Measurements from ENCODE around the gene DISP2. TPM values are rescaled to one million over a fixed set of nuclear protein-coding genes. Genes with fewer than 3 reads are reported as not detected.

The DISP2 gene
- total RNA-seq, 1 donor, result 0.36 TPM

DNA sequence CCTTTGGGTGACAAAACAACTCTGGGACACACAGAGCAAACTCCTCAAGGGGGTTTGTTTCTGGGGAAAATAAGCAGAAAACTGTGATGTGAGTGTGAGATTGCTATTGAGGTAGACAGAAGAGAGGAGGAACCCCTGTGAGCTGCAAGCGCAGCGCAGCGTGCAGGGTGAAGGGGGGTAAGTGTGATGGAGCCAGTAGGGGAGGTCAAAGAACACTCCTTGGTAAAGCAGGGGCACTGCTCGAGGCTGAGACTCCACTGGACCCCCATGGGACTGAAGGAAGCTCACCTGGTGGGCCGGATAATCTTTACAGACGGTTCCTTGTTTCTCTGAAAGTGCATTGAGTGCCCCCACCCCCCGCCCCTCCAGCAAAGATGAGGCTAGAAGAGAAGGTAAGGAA, 27.0 kb upstream of the DISP2 start:
- peaks cover 60% of the 10 kb centered on the region for H3K4me1 ChIP-seq (ENCODE audit: insufficient read depth, low read length)
- H4K20me1 ChIP-seq (ENCODE audit: insufficient read depth, low read length), result no peaks in the 10 kb centered on the region
- DNase-seq (ENCODE audit: insufficient read length, low spot score, missing footprints), result peak; percentile 11
- peaks cover 27% of the 10 kb centered on the region for H3K36me3 ChIP-seq (ENCODE audit: insufficient read depth, low read length)
- H3K9me3 ChIP-seq (ENCODE audit: low read depth, low read length), result no peaks in the 10 kb centered on the region
- H3K4me3 ChIP-seq (ENCODE audit: insufficient read depth, low read length), result no peak overlapping the region
- H3K4me2 ChIP-seq (ENCODE audit: insufficient read depth, low read length), result no peak overlapping the region
- no peak overlapping the region for H3K27ac ChIP-seq (ENCODE audit: low read depth, low read length)
- TF ChIP-seq, protein P1, sequence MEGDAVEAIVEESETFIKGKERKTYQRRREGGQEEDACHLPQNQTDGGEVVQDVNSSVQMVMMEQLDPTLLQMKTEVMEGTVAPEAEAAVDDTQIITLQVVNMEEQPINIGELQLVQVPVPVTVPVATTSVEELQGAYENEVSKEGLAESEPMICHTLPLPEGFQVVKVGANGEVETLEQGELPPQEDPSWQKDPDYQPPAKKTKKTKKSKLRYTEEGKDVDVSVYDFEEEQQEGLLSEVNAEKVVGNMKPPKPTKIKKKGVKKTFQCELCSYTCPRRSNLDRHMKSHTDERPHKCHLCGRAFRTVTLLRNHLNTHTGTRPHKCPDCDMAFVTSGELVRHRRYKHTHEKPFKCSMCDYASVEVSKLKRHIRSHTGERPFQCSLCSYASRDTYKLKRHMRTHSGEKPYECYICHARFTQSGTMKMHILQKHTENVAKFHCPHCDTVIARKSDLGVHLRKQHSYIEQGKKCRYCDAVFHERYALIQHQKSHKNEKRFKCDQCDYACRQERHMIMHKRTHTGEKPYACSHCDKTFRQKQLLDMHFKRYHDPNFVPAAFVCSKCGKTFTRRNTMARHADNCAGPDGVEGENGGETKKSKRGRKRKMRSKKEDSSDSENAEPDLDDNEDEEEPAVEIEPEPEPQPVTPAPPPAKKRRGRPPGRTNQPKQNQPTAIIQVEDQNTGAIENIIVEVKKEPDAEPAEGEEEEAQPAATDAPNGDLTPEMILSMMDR (IDR thresholded peaks at IDR 0.05; ENCODE audit: extremely low read depth, low read depth, low read length), result no peak
- peaks cover 21% of the 10 kb centered on the region for H3K79me2 ChIP-seq (ENCODE audit: insufficient read depth, low read length)
- no peak overlapping the region for H2AFZ ChIP-seq (ENCODE audit: low read length)
- H3K27me3 ChIP-seq (ENCODE audit: insufficient read depth, low read length), result no peaks in the 10 kb centered on the region

DNA sequence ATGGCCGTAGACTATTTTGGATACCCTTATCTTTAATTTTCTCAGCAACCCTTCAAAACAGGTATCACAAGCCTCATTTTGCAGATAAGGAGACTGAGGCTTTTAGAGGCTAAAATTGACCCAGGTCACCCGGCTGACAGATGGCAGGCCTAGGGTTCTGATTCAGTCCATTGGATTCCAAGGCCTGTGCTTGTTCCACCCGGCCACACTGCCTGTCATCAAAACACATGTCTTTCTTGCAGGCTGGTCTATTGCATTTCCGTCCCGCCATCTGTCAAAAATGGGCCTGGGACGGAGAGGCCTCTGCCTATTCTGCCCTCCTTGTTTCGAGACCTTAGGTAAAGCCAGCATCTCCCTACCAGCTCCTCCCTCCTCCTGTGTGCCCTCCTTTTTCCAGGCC, 26.4 kb upstream of the DISP2 start:
- H3K36me3 ChIP-seq (ENCODE audit: insufficient read depth, low read length), result peaks cover 24% of the 10 kb centered on the region

DNA sequence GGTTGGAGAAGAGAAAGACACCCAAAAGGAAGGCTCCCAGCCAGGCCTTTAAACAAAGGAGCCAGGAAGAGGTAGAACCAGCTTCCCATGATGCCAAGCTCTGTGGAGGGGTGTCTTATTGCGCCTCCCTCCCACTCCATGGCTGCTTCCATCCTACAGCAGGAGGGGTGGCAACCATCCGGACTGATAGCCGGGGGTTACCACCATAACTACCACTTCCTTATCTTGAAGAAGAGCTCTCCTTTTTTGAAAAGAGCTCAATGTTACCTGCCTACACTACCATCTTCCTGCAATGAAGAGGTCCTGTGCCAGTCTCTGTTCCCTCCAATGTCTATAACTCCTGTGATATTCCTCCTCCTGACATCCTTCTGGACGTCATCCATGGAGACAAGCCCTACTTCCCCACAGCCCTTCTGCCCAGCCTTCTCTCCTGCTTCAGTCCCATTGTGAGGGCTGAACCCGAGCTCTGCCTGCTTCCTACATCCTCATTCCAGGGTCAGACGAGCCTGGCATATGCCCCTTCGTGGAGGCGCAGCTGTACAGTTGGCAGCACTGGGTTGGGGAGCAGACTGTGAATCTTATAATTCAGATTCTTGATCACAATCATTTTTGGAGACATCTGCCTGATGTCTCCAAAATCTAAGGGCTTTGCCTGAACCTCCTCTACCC, 25.8 kb upstream of the DISP2 start:
- no peak overlapping the region for H2AFZ ChIP-seq (ENCODE audit: low read length)
- no peak for DNase-seq (ENCODE audit: insufficient read length, low spot score, missing footprints)
- no peak overlapping the region for H3K27ac ChIP-seq (ENCODE audit: low read depth, low read length)
- peaks cover 54% of the 10 kb centered on the region for H3K4me1 ChIP-seq (ENCODE audit: insufficient read depth, low read length)
- no peaks in the 10 kb centered on the region for H4K20me1 ChIP-seq (ENCODE audit: insufficient read depth, low read length)
- no peaks in the 10 kb centered on the region for H3K9me3 ChIP-seq (ENCODE audit: low read depth, low read length)
- peaks cover 24% of the 10 kb centered on the region for H3K36me3 ChIP-seq (ENCODE audit: insufficient read depth, low read length)
- TF ChIP-seq, protein P1 (IDR thresholded peaks at IDR 0.05; ENCODE audit: extremely low read depth, low read depth, low read length), result no peak
- H3K4me2 ChIP-seq (ENCODE audit: insufficient read depth, low read length), result no peak overlapping the region
- H3K4me3 ChIP-seq (ENCODE audit: insufficient read depth, low read length), result no peak overlapping the region
- H3K79me2 ChIP-seq (ENCODE audit: insufficient read depth, low read length), result peaks cover 9% of the 10 kb centered on the region
- H3K27me3 ChIP-seq (ENCODE audit: insufficient read depth, low read length), result no peaks in the 10 kb centered on the region

More for the DNA sequence above, 26.4 kb upstream of the DISP2 start:
- TF ChIP-seq, protein P1 (IDR thresholded peaks at IDR 0.05; ENCODE audit: extremely low read depth, low read depth, low read length), result no peak
- H3K4me1 ChIP-seq (ENCODE audit: insufficient read depth, low read length), result peaks cover 59% of the 10 kb centered on the region
- no peaks in the 10 kb centered on the region for H3K27me3 ChIP-seq (ENCODE audit: insufficient read depth, low read length)
- H3K4me3 ChIP-seq (ENCODE audit: insufficient read depth, low read length), result no peak overlapping the region
- no peaks in the 10 kb centered on the region for H4K20me1 ChIP-seq (ENCODE audit: insufficient read depth, low read length)
- no peak overlapping the region for H3K4me2 ChIP-seq (ENCODE audit: insufficient read depth, low read length)
- DNase-seq (ENCODE audit: insufficient read length, low spot score, missing footprints), result no peak
- peaks cover 15% of the 10 kb centered on the region for H3K79me2 ChIP-seq (ENCODE audit: insufficient read depth, low read length)
- no peak overlapping the region for H2AFZ ChIP-seq (ENCODE audit: low read length)
- no peaks in the 10 kb centered on the region for H3K9me3 ChIP-seq (ENCODE audit: low read depth, low read length)
- H3K27ac ChIP-seq (ENCODE audit: low read depth, low read length), result no peak overlapping the region

DNA sequence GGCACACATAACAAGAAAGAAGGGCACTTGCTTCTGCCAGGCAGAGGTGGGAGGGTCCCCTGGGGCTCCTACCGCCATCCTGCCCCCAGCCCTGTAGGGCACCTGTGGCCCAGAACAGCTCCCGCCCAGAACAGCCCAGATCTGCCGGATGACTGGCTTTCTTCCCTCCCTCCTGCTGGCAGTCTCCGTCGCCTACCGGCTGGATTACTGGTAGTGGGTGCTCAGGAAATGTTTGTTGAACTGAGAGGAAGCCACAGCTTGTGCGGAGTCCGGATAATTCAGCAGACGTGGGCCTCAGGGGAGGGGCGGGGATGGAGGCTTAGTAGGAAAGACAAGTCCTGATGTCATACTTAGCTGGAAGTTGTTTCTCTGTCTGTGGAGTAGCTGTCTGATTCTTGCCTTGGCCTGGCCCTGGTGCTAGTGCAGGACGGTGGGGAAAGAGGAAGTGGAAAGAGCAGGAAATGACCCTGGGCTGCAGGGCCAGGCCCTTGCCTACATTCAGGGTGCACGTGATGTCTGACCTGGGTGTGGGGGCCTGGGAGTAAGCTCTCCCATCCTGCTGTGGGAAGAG, 24.0 kb upstream of the DISP2 start:
- Histone ChIP-seq H3K36me3 (ENCODE audit: insufficient read depth, low read length) (peaks cover 15% of the 10 kb centered on the region), H3K4me1 (ENCODE audit: insufficient read depth, low read length) (peaks cover 54% of the 10 kb centered on the region), H3K4me3 (ENCODE audit: insufficient read depth, low read length) (peak overlapping the region; percentile 31), H3K9me3 (ENCODE audit: low read depth, low read length) (no peaks in the 10 kb centered on the region), H3K79me2 (ENCODE audit: insufficient read depth, low read length) (peaks cover 15% of the 10 kb centered on the region), H4K20me1 (ENCODE audit: insufficient read depth, low read length) (no peaks in the 10 kb centered on the region), H2AFZ (ENCODE audit: low read length) (no peak overlapping the region), H3K4me2 (ENCODE audit: insufficient read depth, low read length) (peak overlapping the region; percentile 36), H3K27me3 (ENCODE audit: insufficient read depth, low read length) (no peaks in the 10 kb centered on the region), H3K27ac (ENCODE audit: low read depth, low read length) (peak overlapping the region; percentile 82)
- TF ChIP-seq, protein P1 (IDR thresholded peaks at IDR 0.05; ENCODE audit: extremely low read depth, low read depth, low read length), result no peak
- DNase-seq (ENCODE audit: insufficient read length, low spot score, missing footprints), result peak; percentile 95
